ENCODE data around the gene PTPRA. TPM values are rescaled to one million over a fixed set of nuclear protein-coding genes. Genes with fewer than 3 reads are reported as not detected.

The PTPRA gene
- total and polyA plus RNA-seq, 9 of the 15 experiments (the other 6 are each of a cell fraction or from before 2014, with no cell fraction given) = 3.4 to 80.5 (median 28.0) TPM

- TF ChIP-seq POLR2G (IDR thresholded peaks at IDR 0.05; ENCODE audit: low read depth, low read length) (peak; percentile 51; the same call in 1 of the 2 replicates), RBM15 (IDR thresholded peaks at IDR 0.05; ENCODE audit: insufficient read depth, low read length) (no peak)
- FAIRE-seq (no peak), ATAC-seq (no peak), DNase-seq (ENCODE audit: extremely low read depth in 1 of 4, low spot score in 3 of 4) (no peak)
- Histone ChIP-seq H3K4me2 (ENCODE audit: insufficient read depth, low read length) (no peak overlapping the region), H3K4me1 (replicated peaks in 1 of 2; ENCODE audit: control insufficient read depth in 2 of 2, insufficient read depth in 2 of 2, low read length in 2 of 2) (peaks cover 18 to 29% of the 10 kb centered on the region in 2 experiments; a peak in 4 of 5 replicates), H3K79me2 (ENCODE audit: control insufficient read depth, insufficient read depth, low read length) (peaks cover 22% of the 10 kb centered on the region), H3K27ac (ENCODE audit: extremely low read depth, low read depth, low read length) (peak overlapping the region; percentile 86; the same call in 1 of the 3 replicates), H3K36me3 (ENCODE audit: control insufficient read depth, insufficient read depth, low read length) (peaks cover 36% of the 10 kb centered on the region; the same call in 2 of the 3 replicates), H4K20me1 (replicated peaks; ENCODE audit: control insufficient read depth, insufficient read depth, low read length) (no peaks in the 10 kb centered on the region), H2AFZ (ENCODE audit: low read depth, low read length) (no peak overlapping the region), H3K9me3 (replicated peaks; ENCODE audit: control insufficient read depth, insufficient read depth, low read depth, low read length) (no peaks in the 10 kb centered on the region), H3K9me1 (ENCODE audit: control insufficient read depth, insufficient read depth, low read length) (no peaks in the 10 kb centered on the region), H3K27me3 (ENCODE audit: control insufficient read depth in 2 of 2, insufficient read depth in 2 of 2, low read length in 2 of 2) (no peaks in the 10 kb centered on the region), H3K4me3 (no peak overlapping the region), H3K9ac (ENCODE audit: insufficient read depth in 1 of 2, low read depth in 2 of 2, low read length in 2 of 2) (peak overlapping the region in 1 of 2 experiments; percentile 26; a peak in 1 of 4 replicates)
- intact Hi-C loops (cut with micrococcal nuclease) (no loop called here), in situ Hi-C loops (cut with MboI) (no loop called here)
- ChIA-PET CTCF (ENCODE audit: low intra/inter-chr PET ratio) (no interaction called here), POLR2A (interaction anchor here (0.9 to 1.0 kb wide), 2 partner anchors 15 to 33 kb away, joined by 4 read pairs; no protein-coding TSS in a partner anchor)
- whole genome bisulfite sequencing (ENCODE audit: insufficient coverage, low coverage, missing lambda C conversion rate) = 78% methylated on average over 5 of the region's 8 CpGs
- no TSS peak for BruUV-seq (replicated peaks)
These were observed 171.2 kb downstream of the PTPRA start for GRCh38 chr20:3044336-3044965.

DNA sequence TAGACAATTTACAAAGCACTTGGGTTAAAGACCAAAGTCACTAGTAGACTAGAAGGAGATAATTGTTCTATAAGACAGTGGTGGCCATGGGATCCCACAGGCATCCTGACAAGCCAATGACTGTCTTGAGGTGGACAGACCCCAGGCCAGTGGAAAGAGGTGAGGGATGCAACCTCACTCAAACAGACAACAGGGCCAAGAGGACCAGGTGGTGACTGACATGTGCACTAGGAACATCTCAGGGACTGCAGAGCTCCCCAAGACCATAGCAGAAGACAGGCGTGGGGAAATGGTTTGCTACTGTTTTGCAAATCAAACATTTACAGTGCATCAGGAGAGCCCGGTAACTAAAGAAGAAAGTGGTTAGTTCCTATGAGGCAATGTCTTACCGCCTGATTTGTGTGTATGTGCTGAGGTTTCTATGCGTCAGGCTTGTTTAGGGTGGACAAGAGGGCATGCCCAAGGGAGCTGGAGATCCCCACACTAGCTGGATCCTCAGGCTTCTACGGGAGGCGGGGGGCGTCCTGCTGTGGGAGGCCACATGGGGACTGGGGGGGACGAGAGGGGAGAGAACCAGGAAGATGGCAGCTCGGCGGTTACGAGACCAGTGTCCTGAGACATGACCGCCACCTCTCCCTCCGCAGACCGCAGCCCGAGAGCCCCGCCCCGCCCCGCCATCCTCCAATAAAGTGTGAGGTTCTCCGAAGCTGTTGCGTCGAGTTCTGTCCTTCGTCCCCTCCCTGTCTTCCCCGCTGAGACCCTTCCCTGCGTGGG, 171.9 kb downstream of the PTPRA start:
- 10% methylated on average over 6 of the region's 24 CpGs for WGBS (ENCODE audit: insufficient coverage, low coverage, missing lambda C conversion rate)
- DNase-seq (ENCODE audit: extremely low read depth in 1 of 4, low spot score in 3 of 4) (peak in 3 of 4 experiments; percentile 16 to 85 (median 81)), FAIRE-seq (peak; percentile 57), ATAC-seq (peak; percentile 86)
- ChIA-PET CTCF (ENCODE audit: low intra/inter-chr PET ratio) (no interaction called here), POLR2A (interaction anchor here (0.6 to 1.4 kb wide), 3 partner anchors 9 to 91 kb away, joined by 3 to 5 read pairs (median 3); no protein-coding TSS in a partner anchor)
- Histone ChIP-seq H3K9me1 (ENCODE audit: control insufficient read depth, insufficient read depth, low read length) (no peaks in the 10 kb centered on the region), H3K4me2 (ENCODE audit: insufficient read depth, low read length) (peak overlapping the region; percentile 91), H3K4me1 (replicated peaks in 1 of 2; ENCODE audit: control insufficient read depth in 2 of 2, insufficient read depth in 2 of 2, low read length in 2 of 2) (peaks cover 18 to 27% of the 10 kb centered on the region in 2 experiments; a peak in 4 of 5 replicates), H3K9me3 (replicated peaks; ENCODE audit: control insufficient read depth, insufficient read depth, low read depth, low read length) (no peaks in the 10 kb centered on the region), H3K9ac (ENCODE audit: insufficient read depth in 1 of 2, low read depth in 2 of 2, low read length in 2 of 2) (peak overlapping the region; percentile 73 to 96), H2AFZ (ENCODE audit: low read depth, low read length) (peak overlapping the region; percentile 97), H3K4me3 (peak overlapping the region; percentile 92), H3K27me3 (ENCODE audit: control insufficient read depth in 2 of 2, insufficient read depth in 2 of 2, low read length in 2 of 2) (no peaks in the 10 kb centered on the region), H3K36me3 (ENCODE audit: control insufficient read depth, insufficient read depth, low read length) (peaks cover 34% of the 10 kb centered on the region; the same call in 2 of the 3 replicates), H3K27ac (ENCODE audit: extremely low read depth, low read depth, low read length) (peak overlapping the region; percentile 86), H4K20me1 (replicated peaks; ENCODE audit: control insufficient read depth, insufficient read depth, low read length) (no peaks in the 10 kb centered on the region), H3K79me2 (ENCODE audit: control insufficient read depth, insufficient read depth, low read length) (peaks cover 22% of the 10 kb centered on the region)
- no TSS peak for BruUV-seq (replicated peaks)
- in situ Hi-C loops (cut with MboI) (no loop called here), intact Hi-C loops (cut with micrococcal nuclease) (no loop called here)
- TF ChIP-seq NBN (IDR thresholded peaks at IDR 0.05; ENCODE audit: low read depth) (0 out of 2 replicates have a peak, but pooled peaks have one; percentile 26), ZNF431 (CRISPR knock-in tag; IDR thresholded peaks at IDR 0.05) (no peak), HDAC6 (IDR thresholded peaks at IDR 0.05; ENCODE audit: low read depth, low read length) (no peak), CEBPG (CRISPR knock-in tag; IDR thresholded peaks at IDR 0.05) (peak; percentile 5; the same call in 1 of the 2 replicates), CEBPG (tag; conservative IDR thresholded peaks at IDR 0.05 in 1 of 2, IDR thresholded peaks at IDR 0.05 in 1 of 2) (peak in 1 of 2 experiments; percentile 28; a peak in 1 of 4 replicates), YY1 (IDR thresholded peaks at IDR 0.05; ENCODE audit: borderline replicate concordance in 1 of 3, control insufficient read depth in 1 of 3, extremely low read depth in 1 of 3, insufficient read depth in 3 of 3, insufficient read length in 1 of 3, insufficient replicate concordance in 2 of 3, low read depth in 1 of 3, low read length in 2 of 3) (peak in 1 of 3 experiments; percentile 63), CEBPB (tag; IDR thresholded peaks at IDR 0.05) (peak; percentile 38; the same call in 1 of the 2 replicates), RUNX1 (IDR thresholded peaks at IDR 0.05; ENCODE audit: low read depth) (no peak), TFAP4 (CRISPR knock-in tag; IDR thresholded peaks at IDR 0.05; ENCODE audit: borderline replicate concordance) (no peak)

All from K562 (cell line).